ENCODE data around the gene NAA38.
A peak's percentile ranks its signal among the peaks of the same experiment; 100 is the strongest.

GRCh38 chr17:7886227-7887037, 29.1 kb upstream of the NAA38 start:
- TF ChIP-seq EZH2 (IDR thresholded peaks at IDR 0.05; ENCODE audit: borderline replicate concordance, low read depth, low read length, severe bottlenecking) = no peak
- TF ChIP-seq, protein P1, sequence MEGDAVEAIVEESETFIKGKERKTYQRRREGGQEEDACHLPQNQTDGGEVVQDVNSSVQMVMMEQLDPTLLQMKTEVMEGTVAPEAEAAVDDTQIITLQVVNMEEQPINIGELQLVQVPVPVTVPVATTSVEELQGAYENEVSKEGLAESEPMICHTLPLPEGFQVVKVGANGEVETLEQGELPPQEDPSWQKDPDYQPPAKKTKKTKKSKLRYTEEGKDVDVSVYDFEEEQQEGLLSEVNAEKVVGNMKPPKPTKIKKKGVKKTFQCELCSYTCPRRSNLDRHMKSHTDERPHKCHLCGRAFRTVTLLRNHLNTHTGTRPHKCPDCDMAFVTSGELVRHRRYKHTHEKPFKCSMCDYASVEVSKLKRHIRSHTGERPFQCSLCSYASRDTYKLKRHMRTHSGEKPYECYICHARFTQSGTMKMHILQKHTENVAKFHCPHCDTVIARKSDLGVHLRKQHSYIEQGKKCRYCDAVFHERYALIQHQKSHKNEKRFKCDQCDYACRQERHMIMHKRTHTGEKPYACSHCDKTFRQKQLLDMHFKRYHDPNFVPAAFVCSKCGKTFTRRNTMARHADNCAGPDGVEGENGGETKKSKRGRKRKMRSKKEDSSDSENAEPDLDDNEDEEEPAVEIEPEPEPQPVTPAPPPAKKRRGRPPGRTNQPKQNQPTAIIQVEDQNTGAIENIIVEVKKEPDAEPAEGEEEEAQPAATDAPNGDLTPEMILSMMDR (IDR thresholded peaks at IDR 0.05; ENCODE audit: borderline replicate concordance, extremely low read depth, low read length, poor library complexity, severe bottlenecking) = peak; percentile 30
